Effector CD4-positive, alpha-beta T cell (primary cell): Measurements from ENCODE around the gene CA12.

ENCODE experiments used
- DNase-seq: peaks from one replicate; pipeline ENCODE4 v3.0.0-alpha.2; 2020

The CA12 gene

GRCh38 chr15:63299943-63300575, 81.6 kb downstream of the CA12 start:
- DNase-seq, result no peak

- DNase-seq, result no peak
Observed at GRCh38 chr15:63296195-63296594, 85.5 kb downstream of the CA12 start.

- no peak for DNase-seq
Observed at GRCh38 chr15:63295341-63295740, 86.3 kb downstream of the CA12 start.

GRCh38 chr15:63294359-63294758, 87.3 kb downstream of the CA12 start:
- no peak for DNase-seq

- DNase-seq, result no peak
Observed at GRCh38 chr15:63292771-63293170, 88.9 kb downstream of the CA12 start.

- no peak for DNase-seq
Observed at GRCh38 chr15:63292241-63292640, 89.4 kb downstream of the CA12 start.

- DNase-seq, result no peak
Observed at GRCh38 chr15:63291507-63291906, 90.1 kb downstream of the CA12 start.

- DNase-seq, result no peak
Observed at GRCh38 chr15:63288778-63289378, 92.8 kb downstream of the CA12 start.

- DNase-seq, result no peak
Observed at GRCh38 chr15:63288342-63288741, 93.3 kb downstream of the CA12 start.

GRCh38 chr15:63287109-63287508, 94.5 kb downstream of the CA12 start:
- DNase-seq, result no peak

GRCh38 chr15:63284335-63284734, 97.3 kb downstream of the CA12 start:
- DNase-seq, result no peak

GRCh38 chr15:63283126-63283525, 98.5 kb downstream of the CA12 start:
- no peak for DNase-seq

GRCh38 chr15:63277893-63278456, 103.7 kb downstream of the CA12 start:
- DNase-seq, result no peak

GRCh38 chr15:63277038-63277892, 104.4 kb downstream of the CA12 start, which contains the start of gene APH1B:
APH1B (plus strand) TSS chr15:63277605; CDS start chr15:63277624, 19 bp downstream.
- peak; percentile 74 for DNase-seq

- no peak for DNase-seq
Observed at GRCh38 chr15:63276342-63277037, 105.2 kb downstream of the CA12 start.

GRCh38 chr15:63274427-63274826, 107.2 kb downstream of the CA12 start:
- DNase-seq, result no peak
